NB4 (cell line): ENCODE measurements around the gene FXYD7.
"Not testable (repeated sequence)": the region's sequence is repeated elsewhere in the genome, so short reads cannot be mapped to it uniquely, and the experiment has no call there.

Experiments
- DNase-seq: peaks from one replicate; pipeline ENCODE4 v3.0.0; 2010; ENCODE audit warnings: low read depth
- H3K4me3 ChIP-seq: one replicate; pipeline ENCODE4 v1.5.1; 2011; ENCODE audit warnings: mild to moderate bottlenecking, low read depth, low read length, moderate library complexity
- MYC ChIP-seq: IDR thresholded peaks from 2 replicates; pipeline ENCODE4 v1.6.1; 2011; ENCODE audit warnings: low read depth, low read length
- POLR2A ChIP-seq: IDR thresholded peaks from 2 replicates; pipeline ENCODE4 v1.6.1; 2011; ENCODE audit warnings: mild to moderate bottlenecking; ENCODE audit not compliant: insufficient read length; ENCODE audit errors: extremely low read depth
- TF ChIP-seq, protein P1 (sequence below): IDR thresholded peaks from 2 replicates; pipeline ENCODE4 v1.6.1; 2011; ENCODE audit warnings: low read depth, low read length
- TF ChIP-seq, protein P2 (sequence below): IDR thresholded peaks from one replicate; pipeline ENCODE4 v1.5.1; 2012; ENCODE audit warnings: low read depth, low read length

The FXYD7 gene

DNA sequence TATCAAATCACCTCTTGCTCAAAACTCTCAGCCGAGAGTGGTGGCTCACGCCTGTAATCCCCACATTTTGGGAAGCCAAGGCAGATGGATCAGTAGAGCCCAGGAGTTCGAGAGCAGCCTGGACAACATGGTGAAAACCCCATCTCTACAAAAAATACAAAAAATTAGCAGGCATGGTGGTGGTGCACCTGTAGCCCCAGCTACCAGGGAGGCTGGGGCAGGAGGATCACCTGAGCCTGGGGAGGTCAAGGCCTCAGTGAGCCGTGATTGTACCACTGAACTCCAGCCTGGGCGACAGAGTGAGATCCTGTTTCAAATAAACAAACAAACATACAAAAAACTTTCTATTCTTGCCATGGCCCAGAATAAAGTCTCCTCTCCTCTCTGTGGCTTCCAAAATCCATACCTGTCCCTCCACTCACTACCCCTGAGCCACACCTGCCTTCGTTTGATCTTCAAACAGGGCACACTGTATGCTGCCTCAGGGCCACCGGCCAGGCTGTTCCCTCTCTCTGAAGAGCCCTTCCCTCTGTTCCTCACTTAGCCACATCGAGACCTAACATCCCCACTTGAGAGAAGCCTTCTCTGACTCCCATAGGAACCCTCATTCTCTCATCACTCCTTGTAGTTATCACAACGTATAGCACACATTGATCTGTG lies 14.5 kb upstream of the FXYD7 start:
- no peak overlapping the region for H3K4me3 ChIP-seq
- DNase-seq, result no peak
- TF ChIP-seq, protein P1, sequence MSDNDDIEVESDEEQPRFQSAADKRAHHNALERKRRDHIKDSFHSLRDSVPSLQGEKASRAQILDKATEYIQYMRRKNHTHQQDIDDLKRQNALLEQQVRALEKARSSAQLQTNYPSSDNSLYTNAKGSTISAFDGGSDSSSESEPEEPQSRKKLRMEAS, result no peak
- TF ChIP-seq, protein P2, sequence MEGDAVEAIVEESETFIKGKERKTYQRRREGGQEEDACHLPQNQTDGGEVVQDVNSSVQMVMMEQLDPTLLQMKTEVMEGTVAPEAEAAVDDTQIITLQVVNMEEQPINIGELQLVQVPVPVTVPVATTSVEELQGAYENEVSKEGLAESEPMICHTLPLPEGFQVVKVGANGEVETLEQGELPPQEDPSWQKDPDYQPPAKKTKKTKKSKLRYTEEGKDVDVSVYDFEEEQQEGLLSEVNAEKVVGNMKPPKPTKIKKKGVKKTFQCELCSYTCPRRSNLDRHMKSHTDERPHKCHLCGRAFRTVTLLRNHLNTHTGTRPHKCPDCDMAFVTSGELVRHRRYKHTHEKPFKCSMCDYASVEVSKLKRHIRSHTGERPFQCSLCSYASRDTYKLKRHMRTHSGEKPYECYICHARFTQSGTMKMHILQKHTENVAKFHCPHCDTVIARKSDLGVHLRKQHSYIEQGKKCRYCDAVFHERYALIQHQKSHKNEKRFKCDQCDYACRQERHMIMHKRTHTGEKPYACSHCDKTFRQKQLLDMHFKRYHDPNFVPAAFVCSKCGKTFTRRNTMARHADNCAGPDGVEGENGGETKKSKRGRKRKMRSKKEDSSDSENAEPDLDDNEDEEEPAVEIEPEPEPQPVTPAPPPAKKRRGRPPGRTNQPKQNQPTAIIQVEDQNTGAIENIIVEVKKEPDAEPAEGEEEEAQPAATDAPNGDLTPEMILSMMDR, result no peak
- TF ChIP-seq POLR2A, result no peak
- no peak for TF ChIP-seq MYC

DNA sequence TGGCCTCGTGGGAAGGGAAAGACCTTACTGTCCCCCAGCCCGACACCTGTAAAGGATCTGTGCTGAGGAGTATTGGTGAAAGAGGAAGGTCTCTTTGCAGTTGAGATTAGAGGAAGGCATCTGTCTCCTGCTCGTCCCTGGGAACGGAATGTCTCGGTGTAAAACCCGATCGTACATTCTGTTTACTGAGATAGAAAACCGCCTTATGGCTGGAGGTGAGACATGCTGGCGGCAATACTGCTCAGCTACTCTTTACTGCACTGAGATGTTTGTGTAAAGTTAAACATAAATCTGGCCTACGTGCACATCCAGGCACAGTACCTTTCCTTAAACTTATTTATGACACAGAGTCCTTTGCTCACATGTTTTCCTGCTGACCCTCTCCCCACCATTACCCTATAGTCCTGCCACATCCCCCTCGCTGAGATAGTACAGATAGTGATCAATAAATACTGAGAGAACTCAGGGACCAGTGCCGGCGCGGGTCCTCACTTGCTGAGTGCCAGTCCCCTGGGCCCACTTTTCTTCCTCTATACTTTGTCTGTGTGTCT lies 13.3 kb upstream of the FXYD7 start:
- not testable (repeated sequence) for H3K4me3 ChIP-seq, DNase-seq

DNA sequence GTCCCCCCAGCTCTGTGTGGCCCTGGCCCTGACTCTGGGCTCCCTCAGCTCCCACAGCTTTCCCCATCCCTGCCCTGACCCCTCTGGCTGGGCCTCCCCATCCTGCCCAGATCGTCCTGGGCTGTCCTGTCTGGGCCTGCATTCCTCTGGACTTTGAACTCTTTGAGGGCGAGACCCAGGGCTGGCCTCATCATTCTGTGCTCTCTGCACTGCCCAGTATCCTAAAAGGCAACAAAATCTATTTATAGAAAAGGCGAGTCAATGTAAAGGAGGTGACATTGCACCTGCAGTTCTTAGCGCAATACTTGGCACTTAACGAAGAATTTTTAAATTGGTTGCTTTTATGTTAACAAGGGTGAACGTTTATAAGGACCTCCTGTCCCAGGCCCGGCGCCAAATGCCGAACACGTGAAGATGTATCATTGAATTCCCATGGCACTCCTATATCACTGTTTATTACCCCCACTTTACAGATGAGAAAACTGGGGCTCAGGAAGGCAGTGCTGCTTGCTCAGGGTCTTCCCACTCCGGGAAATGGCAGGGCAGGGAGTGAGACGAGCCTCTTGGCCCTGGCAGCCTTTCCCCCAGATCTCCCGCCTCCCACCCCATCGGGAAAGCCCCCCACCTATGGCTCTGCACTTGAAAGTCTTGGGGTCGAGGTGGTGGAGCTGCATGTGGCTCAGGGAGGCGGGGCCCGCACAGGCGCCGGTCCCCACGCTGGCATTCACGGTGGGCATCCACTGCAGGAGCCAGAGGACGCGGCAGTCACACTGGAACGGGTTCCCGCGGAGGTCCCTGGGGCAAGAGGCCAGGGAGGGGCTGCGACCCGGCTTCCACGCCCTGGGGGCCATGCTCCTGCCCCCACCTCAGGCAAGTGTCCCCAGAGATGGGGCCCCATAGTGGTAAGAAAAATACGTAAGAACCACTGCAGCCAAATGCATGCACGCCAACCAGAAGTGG lies 12.0 kb upstream of the FXYD7 start:
- no peak for DNase-seq
- H3K4me3 ChIP-seq, result no peak overlapping the region
- TF ChIP-seq, protein P2, result no peak
- TF ChIP-seq MYC, result no peak
- no peak for TF ChIP-seq POLR2A
- TF ChIP-seq, protein P1, result no peak

DNA sequence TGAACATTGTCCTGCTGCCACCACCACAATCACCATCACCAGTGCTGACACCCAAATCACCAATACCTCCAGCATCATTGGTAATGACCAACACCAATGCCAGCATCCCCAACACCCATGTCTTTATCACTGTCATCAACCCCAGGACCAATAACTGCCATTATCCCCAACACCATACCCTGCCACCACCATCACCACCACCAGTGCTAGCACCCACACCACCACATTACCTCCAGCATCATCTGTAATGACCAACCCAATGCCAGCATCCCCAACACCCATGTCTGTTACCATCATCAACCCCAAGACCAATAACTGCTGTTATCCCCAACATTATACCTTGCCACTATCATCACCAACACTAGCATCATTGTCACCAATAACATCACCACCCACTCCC lies 10.8 kb upstream of the FXYD7 start:
- H3K4me3 ChIP-seq, result no peak overlapping the region
- no peak for DNase-seq
- TF ChIP-seq POLR2A (no peak), MYC (no peak)
- TF ChIP-seq, protein P1, result no peak
- TF ChIP-seq, protein P2, result no peak

DNA sequence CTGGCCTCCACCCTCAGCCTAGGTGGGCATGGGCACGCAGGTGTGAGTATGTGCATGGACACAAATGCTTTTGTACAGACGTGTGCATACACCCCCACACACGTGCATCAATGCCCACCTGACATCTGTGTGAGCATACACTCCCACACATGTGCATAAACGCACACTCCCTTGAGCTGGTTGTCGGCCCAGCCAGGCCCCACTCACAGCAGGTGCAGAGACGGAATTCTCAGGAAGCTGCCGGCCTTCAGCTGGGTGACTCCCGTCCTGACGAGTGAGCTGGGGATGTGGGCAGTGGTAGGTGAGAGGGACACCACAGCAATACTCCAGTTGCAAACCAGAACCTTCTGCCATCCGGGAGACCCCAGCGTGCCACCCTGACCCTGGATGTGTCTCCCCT lies 9.2 kb upstream of the FXYD7 start:
- no peak for TF ChIP-seq POLR2A
- TF ChIP-seq, protein P1, result no peak
- DNase-seq, result no peak
- no peak overlapping the region for H3K4me3 ChIP-seq

DNA sequence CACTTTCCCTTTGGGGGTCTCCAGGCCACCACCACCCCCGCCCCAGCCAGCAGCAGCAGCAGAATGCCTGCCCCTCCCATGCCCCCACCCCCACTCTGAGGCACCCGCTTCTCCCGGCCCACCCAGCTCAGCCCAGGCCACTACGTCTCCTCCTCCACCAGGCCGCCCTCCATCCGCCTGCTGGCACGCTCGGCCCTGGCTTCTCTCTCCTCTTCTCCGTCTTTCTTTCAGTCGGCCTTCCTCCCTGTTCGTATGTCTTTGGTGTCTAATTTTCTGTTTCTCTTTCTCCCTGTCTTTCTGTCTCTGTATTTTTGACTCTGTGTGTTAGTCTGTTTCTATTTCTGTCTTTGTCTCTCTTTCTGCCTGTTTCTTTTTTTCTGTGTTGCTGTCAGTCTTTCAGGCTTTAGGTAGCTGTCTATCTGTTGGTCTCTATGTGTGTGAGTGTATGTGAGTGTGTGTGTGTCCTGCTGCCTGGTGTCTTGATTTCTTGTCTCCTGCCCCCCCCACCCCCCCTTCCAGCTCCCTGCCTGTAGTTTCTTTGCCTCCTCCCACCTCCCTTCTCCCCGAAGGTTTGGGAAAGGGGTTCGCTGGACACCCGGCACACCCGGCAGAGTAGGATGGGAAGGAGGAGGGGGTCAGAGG lies 8.3 kb upstream of the FXYD7 start, which contains the start of gene LGI4:
Gene LGI4, minus strand, starts transcription at position 459 of the 642 bp plus-strand sequence. Its CDS starts 379 bp downstream, at position 80.
- TF ChIP-seq, protein P2, result no peak
- no peak for TF ChIP-seq MYC
- no peak for TF ChIP-seq POLR2A
- TF ChIP-seq, protein P1, result no peak
- no peak for DNase-seq
- H3K4me3 ChIP-seq, result no peak within 1 kb of the TSS
